CD4-positive, CD25-positive, alpha-beta regulatory T cell (primary cell): ENCODE results near the gene GFRA1. TPM values are rescaled to one million over a fixed set of nuclear protein-coding genes. Genes with fewer than 3 reads are reported as not detected.

Experiments
- ATAC-seq, 2 donors: fragments of 150-1000 bp; cut with Tn5 transposase; one replicate each; pipeline ENCODE4 v1.10.0; 2021; ENCODE audit warnings: low read depth in 2 of 2, moderate number of reproducible peaks in 2 of 2, moderate library complexity in 1 of 2
- DNase-seq, 3 donors: peaks; one replicate each; pipeline versions ENCODE4 v3.0.0 to v3.0.0-alpha.2; 2012 to 2022; ENCODE audit warnings: mixed read lengths in 1 of 3
- H3K27ac ChIP-seq: one replicate; pipeline ENCODE4 v1.7.0; 2013; ENCODE audit warnings: mild to moderate bottlenecking, low read length; ENCODE audit not compliant: insufficient read depth, poor library complexity, severe bottlenecking
- H3K27me3 ChIP-seq: one replicate; pipeline ENCODE4 v1.7.0; 2013; ENCODE audit warnings: low read length; ENCODE audit not compliant: control insufficient read depth, insufficient read depth
- H3K36me3 ChIP-seq: one replicate; pipeline ENCODE4 v1.7.0; 2013; ENCODE audit warnings: mild to moderate bottlenecking, low read length, moderate library complexity; ENCODE audit not compliant: control insufficient read depth, insufficient read depth
- H3K4me1 ChIP-seq: 2 replicates; pipeline ENCODE4 v1.7.0; 2013; ENCODE audit warnings: mild to moderate bottlenecking, low read length; ENCODE audit not compliant: insufficient read depth, control insufficient read depth, poor library complexity, severe bottlenecking
- H3K4me3 ChIP-seq: one replicate; pipeline ENCODE4 v1.7.0; 2013; ENCODE audit warnings: low read depth, mild to moderate bottlenecking, low read length, moderate library complexity
- H3K9me3 ChIP-seq, 2 experiments: 1 replicate in 1 of 2; 2 replicates in 1 of 2; pipeline ENCODE4 v1.7.0; 2013; ENCODE audit warnings: low read length in 2 of 2, mild to moderate bottlenecking in 1 of 2, moderate library complexity in 1 of 2; ENCODE audit not compliant: control insufficient read depth in 2 of 2
- H3K27ac Mint-ChIP-seq, 3 donors: one replicate each; pipeline ENCODE4 v1.8.0; 2020 to 2022; ENCODE audit warnings: mild to moderate bottlenecking in 3 of 3, mixed read lengths in 3 of 3, moderate library complexity in 2 of 3
- H3K27me3 Mint-ChIP-seq: one replicate; pipeline ENCODE4 v1.8.0; 2022; ENCODE audit warnings: mild to moderate bottlenecking, mixed read lengths
- H3K36me3 Mint-ChIP-seq: one replicate; pipeline ENCODE4 v1.8.0; 2020; ENCODE audit warnings: mixed read lengths
- H3K4me1 Mint-ChIP-seq, 4 donors: one replicate each; pipeline ENCODE4 v1.8.0; 2020 to 2022; ENCODE audit warnings: mixed read lengths in 4 of 4, mild to moderate bottlenecking in 1 of 4
- H3K4me3 Mint-ChIP-seq, 4 donors: one replicate each; pipeline ENCODE4 v1.8.0; 2020 to 2022; ENCODE audit warnings: mild to moderate bottlenecking in 4 of 4, mixed read lengths in 4 of 4, moderate library complexity in 3 of 4
- H3K9me3 Mint-ChIP-seq, 7 donors: one replicate each; pipeline ENCODE4 v1.8.0; 2020 to 2022; ENCODE audit warnings: mixed read lengths in 7 of 7, mild to moderate bottlenecking in 3 of 7, moderate library complexity in 2 of 7
- polyA plus RNA-seq, 4 donors: library from polyadenylated mRNA; unstranded; fragments of 300-500 nt; fragmentation: Illumina TruSeq; gene quantifications; one replicate each; pipeline ENCODE4 v1.2.3, GENCODE V29; 2021
- total RNA-seq: library from RNA; stranded (reverse); gene quantifications from one replicate; pipeline ENCODE4 v1.2.3, GENCODE V29; 2022

GFRA1 gene
- total and polyA plus RNA-seq, 5 donors from 2014 or later = not detected

- no peaks in the 10 kb centered on the region for H3K36me3 Mint-ChIP-seq
- no peak overlapping the region for H3K27ac Mint-ChIP-seq
Measured at GRCh38 chr10:116160271-116160670, 112.7 kb downstream of the GFRA1 start.

GRCh38 chr10:116159197-116159596, 113.8 kb downstream of the GFRA1 start:
- no peaks in the 10 kb centered on the region for H3K36me3 ChIP-seq
- no peaks in the 10 kb centered on the region for H3K4me1 Mint-ChIP-seq
- H3K27me3 Mint-ChIP-seq = no peaks in the 10 kb centered on the region
- H3K9me3 Mint-ChIP-seq = peaks cover 0 to 3% (median 0%) of the 10 kb centered on the region in 7 donors
- H3K4me3 Mint-ChIP-seq = no peak overlapping the region
- no peak overlapping the region for H3K4me3 ChIP-seq
- no peak overlapping the region for H3K27ac Mint-ChIP-seq
- H3K36me3 Mint-ChIP-seq = no peaks in the 10 kb centered on the region
- no peaks in the 10 kb centered on the region for H3K9me3 ChIP-seq
- H3K4me1 ChIP-seq = no peaks in the 10 kb centered on the region
- no peaks in the 10 kb centered on the region for H3K27me3 ChIP-seq
- DNase-seq (no peak), ATAC-seq (no peak)
- no peak overlapping the region for H3K27ac ChIP-seq

More at GRCh38 chr10:116160271-116160670, 112.7 kb downstream of the GFRA1 start:
- H3K4me1 ChIP-seq = no peaks in the 10 kb centered on the region
- peaks cover 0 to 4% (median 0%) of the 10 kb centered on the region in 7 donors for H3K9me3 Mint-ChIP-seq
- H3K27me3 ChIP-seq = no peaks in the 10 kb centered on the region
- ATAC-seq = no peak
- no peaks in the 10 kb centered on the region for H3K36me3 ChIP-seq
- H3K9me3 ChIP-seq = no peaks in the 10 kb centered on the region
- no peak overlapping the region for H3K4me3 ChIP-seq
- DNase-seq = no peak
- no peaks in the 10 kb centered on the region for H3K4me1 Mint-ChIP-seq
- no peaks in the 10 kb centered on the region for H3K27me3 Mint-ChIP-seq
- no peak overlapping the region for H3K27ac ChIP-seq
- no peak overlapping the region for H3K4me3 Mint-ChIP-seq

- Histone ChIP-seq H3K27me3 (no peaks in the 10 kb centered on the region), H3K4me3 (no peak overlapping the region), H3K36me3 (no peaks in the 10 kb centered on the region), H3K27ac (no peak overlapping the region), H3K4me1 (no peaks in the 10 kb centered on the region), H3K9me3 (no peaks in the 10 kb centered on the region)
- DNase-seq (no peak), ATAC-seq (no peak)
- Mint-ChIP-seq H3K4me3 (no peak overlapping the region), H3K27me3 (no peaks in the 10 kb centered on the region), H3K27ac (no peak overlapping the region), H3K4me1 (no peaks in the 10 kb centered on the region), H3K36me3 (no peaks in the 10 kb centered on the region), H3K9me3 (peaks cover 0 to 3% (median 0%) of the 10 kb centered on the region in 7 donors)
Measured at GRCh38 chr10:116158036-116158435, 115.0 kb downstream of the GFRA1 start.

- Histone ChIP-seq H3K27ac (no peak overlapping the region), H3K27me3 (no peaks in the 10 kb centered on the region), H3K9me3 (no peaks in the 10 kb centered on the region), H3K4me3 (no peak overlapping the region), H3K4me1 (no peaks in the 10 kb centered on the region), H3K36me3 (no peaks in the 10 kb centered on the region)
- no peaks in the 10 kb centered on the region for H3K27me3 Mint-ChIP-seq
- no peaks in the 10 kb centered on the region for H3K36me3 Mint-ChIP-seq
- H3K9me3 Mint-ChIP-seq = peaks cover 0 to 3% (median 0%) of the 10 kb centered on the region in 7 donors
- no peak overlapping the region for H3K4me3 Mint-ChIP-seq
- no peak for ATAC-seq
- no peaks in the 10 kb centered on the region for H3K4me1 Mint-ChIP-seq
- no peak for DNase-seq
- no peak overlapping the region for H3K27ac Mint-ChIP-seq
Measured at GRCh38 chr10:116157485-116157884, 115.5 kb downstream of the GFRA1 start.

- peaks cover 0 to 3% (median 0%) of the 10 kb centered on the region in 7 donors for H3K9me3 Mint-ChIP-seq
- no peaks in the 10 kb centered on the region for H3K4me1 Mint-ChIP-seq
- Histone ChIP-seq H3K27me3 (no peaks in the 10 kb centered on the region), H3K27ac (no peak overlapping the region), H3K9me3 (no peaks in the 10 kb centered on the region), H3K36me3 (no peaks in the 10 kb centered on the region), H3K4me1 (no peaks in the 10 kb centered on the region), H3K4me3 (no peak overlapping the region)
- H3K36me3 Mint-ChIP-seq = no peaks in the 10 kb centered on the region
- H3K27ac Mint-ChIP-seq = no peak overlapping the region
- no peak for ATAC-seq
- no peak overlapping the region for H3K4me3 Mint-ChIP-seq
- DNase-seq = no peak
- H3K27me3 Mint-ChIP-seq = no peaks in the 10 kb centered on the region
Measured at GRCh38 chr10:116156819-116157218, 116.2 kb downstream of the GFRA1 start.

GRCh38 chr10:116155191-116155590, 117.8 kb downstream of the GFRA1 start:
- H3K27me3 ChIP-seq = no peaks in the 10 kb centered on the region
- H3K36me3 Mint-ChIP-seq = no peaks in the 10 kb centered on the region
- H3K27me3 Mint-ChIP-seq = no peaks in the 10 kb centered on the region
- H3K4me1 ChIP-seq = no peaks in the 10 kb centered on the region
- H3K4me3 ChIP-seq = no peak overlapping the region
- H3K27ac ChIP-seq = no peak overlapping the region
- no peaks in the 10 kb centered on the region for H3K9me3 ChIP-seq
- no peak overlapping the region for H3K4me3 Mint-ChIP-seq
- no peaks in the 10 kb centered on the region for H3K4me1 Mint-ChIP-seq
- no peak overlapping the region for H3K27ac Mint-ChIP-seq
- H3K36me3 ChIP-seq = no peaks in the 10 kb centered on the region
- ATAC-seq (no peak), DNase-seq (no peak)
- peaks cover 0 to 3% (median 0%) of the 10 kb centered on the region in 7 donors for H3K9me3 Mint-ChIP-seq

GRCh38 chr10:116154651-116155050, 118.4 kb downstream of the GFRA1 start:
- H3K36me3 ChIP-seq = no peaks in the 10 kb centered on the region
- Mint-ChIP-seq H3K27ac (no peak overlapping the region), H3K4me1 (no peaks in the 10 kb centered on the region), H3K9me3 (peaks cover 0 to 3% (median 0%) of the 10 kb centered on the region in 7 donors), H3K4me3 (no peak overlapping the region), H3K27me3 (no peaks in the 10 kb centered on the region), H3K36me3 (no peaks in the 10 kb centered on the region)
- no peak overlapping the region for H3K27ac ChIP-seq
- no peaks in the 10 kb centered on the region for H3K4me1 ChIP-seq
- ATAC-seq (no peak), DNase-seq (no peak)
- H3K4me3 ChIP-seq = no peak overlapping the region
- no peaks in the 10 kb centered on the region for H3K9me3 ChIP-seq
- H3K27me3 ChIP-seq = no peaks in the 10 kb centered on the region

- Mint-ChIP-seq H3K36me3 (no peaks in the 10 kb centered on the region), H3K4me1 (no peaks in the 10 kb centered on the region), H3K4me3 (no peak overlapping the region), H3K27ac (no peak overlapping the region), H3K27me3 (no peaks in the 10 kb centered on the region), H3K9me3 (peaks cover 0 to 2% (median 0%) of the 10 kb centered on the region in 7 donors)
- Histone ChIP-seq H3K27ac (no peak overlapping the region), H3K27me3 (no peaks in the 10 kb centered on the region), H3K36me3 (no peaks in the 10 kb centered on the region), H3K4me1 (no peaks in the 10 kb centered on the region), H3K4me3 (no peak overlapping the region), H3K9me3 (no peaks in the 10 kb centered on the region)
- ATAC-seq (no peak), DNase-seq (no peak)
Measured at GRCh38 chr10:116151076-116151475, 121.9 kb downstream of the GFRA1 start.
